DMS114 treated with DMSO at 0.1 percent for 48 hours (cell line): ENCODE results near the gene AK1.

Experiments used
- DNase-seq: peaks from one replicate; lab custom pipeline; 2025; ENCODE audit not compliant: unreplicated experiment; lab: John Stamatoyannopoulos, UW

The AK1 gene

GRCh38 chr9:127909839-127910273 lies 32.4 kb upstream of the AK1 start:
- DNase-seq, result no peak

GRCh38 chr9:127908660-127908926 lies 31.1 kb upstream of the AK1 start:
- no peak for DNase-seq

- no peak for DNase-seq
These were observed 30.6 kb upstream of the AK1 start for GRCh38 chr9:127907867-127908659.

GRCh38 chr9:127905788-127906191 lies 28.3 kb upstream of the AK1 start:
- no peak for DNase-seq

- no peak for DNase-seq
These were observed 27.7 kb upstream of the AK1 start for GRCh38 chr9:127905004-127905728.

- DNase-seq, result no peak
These were observed 27.1 kb upstream of the AK1 start for GRCh38 chr9:127904561-127905003.

- no peak for DNase-seq
These were observed 26.3 kb upstream of the AK1 start for GRCh38 chr9:127903557-127904475.

GRCh38 chr9:127899128-127899943 lies 21.9 kb upstream of the AK1 start, which contains the start of gene ST6GALNAC6:
Gene ST6GALNAC6, minus strand, starts transcription at chr9:127899603. Its CDS starts 1,622 bp downstream, at chr9:127897981.
- DNase-seq, result no peak

- DNase-seq, result no peak
These were observed 21.1 kb upstream of the AK1 start for GRCh38 chr9:127898433-127899127.

- DNase-seq, result peak; percentile 16
These were observed 19.8 kb upstream of the AK1 start for GRCh38 chr9:127897193-127897692.

GRCh38 chr9:127896395-127897192 lies 19.1 kb upstream of the AK1 start:
- no peak for DNase-seq

- no peak for DNase-seq
These were observed 18.3 kb upstream of the AK1 start for GRCh38 chr9:127895811-127896210.

- DNase-seq, result no peak
These were observed 15.9 kb upstream of the AK1 start for GRCh38 chr9:127893392-127893791.

- DNase-seq, result no peak
These were observed 15.4 kb upstream of the AK1 start for GRCh38 chr9:127892831-127893230.

GRCh38 chr9:127890053-127890452 lies 12.6 kb upstream of the AK1 start:
- DNase-seq, result no peak

GRCh38 chr9:127887792-127888191 lies 10.3 kb upstream of the AK1 start:
- DNase-seq, result peak; percentile 30

- DNase-seq, result no peak
These were observed 9.0 kb upstream of the AK1 start for GRCh38 chr9:127886401-127886972.

- no peak for DNase-seq
These were observed 8.2 kb upstream of the AK1 start for GRCh38 chr9:127885508-127886281.
